NT2/D1 (cell line): Measurements from ENCODE around the gene RRM2.

Experiments
- YY1 ChIP-seq: IDR thresholded peaks from 2 replicates; pipeline ENCODE4 v1.6.1; 2011; ENCODE audit not compliant: insufficient read length, insufficient read depth
- ZNF274 ChIP-seq: IDR thresholded peaks from 2 replicates; pipeline ENCODE4 v1.6.1; 2011; ENCODE audit warnings: mild to moderate bottlenecking, low read depth, low read length

GRCh38 chr2:10140841-10141610 is 18.5 kb downstream of the RRM2 start:
- TF ChIP-seq YY1 (no peak), ZNF274 (no peak)
